BLaER1 treated with 17β-estradiol and CSF1 and Interleukin-3, amounts not matched to agents 10 nM and 100 nM (cell line): ENCODE measurements around the gene SMC1A.

Experiments used
- H3K27ac ChIP-seq, 11 experiments: shearing (Covaris generic); formaldehyde crosslinking; 2 replicates each; pipeline ENCODE4 v1.8.1; 2022
- H3K27me3 ChIP-seq, 11 experiments: shearing (Covaris generic); formaldehyde crosslinking; 2 replicates each; pipeline ENCODE4 v1.8.1; 2022
- H3K36me3 ChIP-seq, 11 experiments: shearing (Covaris generic); formaldehyde crosslinking; 2 replicates each; pipeline ENCODE4 v1.8.1; 2022
- H3K4me1 ChIP-seq, 10 experiments: shearing (Covaris generic); formaldehyde crosslinking; 2 replicates each; pipeline ENCODE4 v1.8.1; 2022
- H3K4me2 ChIP-seq, 11 experiments: shearing (Covaris generic); formaldehyde crosslinking; 2 replicates each; pipeline ENCODE4 v1.8.1; 2022
- H3K4me3 ChIP-seq, 10 experiments: shearing (Covaris generic); formaldehyde crosslinking; 2 replicates each; pipeline ENCODE4 v1.8.1; 2022
- H3K9ac ChIP-seq, 11 experiments: shearing (Covaris generic); formaldehyde crosslinking; 2 replicates each; pipeline ENCODE4 v1.8.1; 2022
- H3K9me3 ChIP-seq, 11 experiments: shearing (Covaris generic); formaldehyde crosslinking; replicated peaks in 1 of 11; 2 replicates each; pipeline ENCODE4 v1.8.1; 2022
- H4K20me1 ChIP-seq, 11 experiments: shearing (Covaris generic); formaldehyde crosslinking; 2 replicates each; pipeline ENCODE4 v1.8.1; 2022
- Cebpa-rat ChIP-seq, 11 experiments: shearing (Covaris generic); IDR thresholded peaks; 2 replicates each; pipeline ENCODE4 v1.8.1; 2022

The SMC1A gene

GRCh38 chrX:53347948-53348347, 74.5 kb downstream of the SMC1A start:
- no peak overlapping the region for H3K4me3 ChIP-seq
- no peak for TF ChIP-seq Cebpa-rat (IDR thresholded peaks at IDR 0.05)
- no peaks in the 10 kb centered on the region for H3K36me3 ChIP-seq
- H4K20me1 ChIP-seq, result no peaks in the 10 kb centered on the region
- peaks cover 19 to 65% (median 49%) of the 10 kb centered on the region in 11 experiments; a peak in 21 of 22 replicates for H3K27me3 ChIP-seq
- no peak overlapping the region for H3K4me2 ChIP-seq
- no peaks in the 10 kb centered on the region for H3K4me1 ChIP-seq
- no peak overlapping the region for H3K9ac ChIP-seq
- H3K27ac ChIP-seq, result no peak overlapping the region
- peaks cover 26 to 47% (median 31%) of the 10 kb centered on the region in 11 experiments for H3K9me3 ChIP-seq

GRCh38 chrX:53340852-53341645, 81.4 kb downstream of the SMC1A start:
- no peak for TF ChIP-seq Cebpa-rat (IDR thresholded peaks at IDR 0.05)
- Histone ChIP-seq H4K20me1 (no peaks in the 10 kb centered on the region; a peak in 1 of 22 replicates), H3K4me3 (no peak overlapping the region)

GRCh38 chrX:53337101-53337500, 85.4 kb downstream of the SMC1A start:
- no peak overlapping the region for H3K9ac ChIP-seq
- no peak overlapping the region for H3K4me3 ChIP-seq
- no peak overlapping the region for H3K27ac ChIP-seq
- peaks cover 0 to 4% (median 0%) of the 10 kb centered on the region in 10 experiments; a peak in 4 of 20 replicates for H3K4me1 ChIP-seq
- no peaks in the 10 kb centered on the region for H3K9me3 ChIP-seq
- H3K27me3 ChIP-seq, result peaks cover 48 to 81% (median 75%) of the 10 kb centered on the region in 11 experiments
- H3K36me3 ChIP-seq, result no peaks in the 10 kb centered on the region
- H4K20me1 ChIP-seq, result peaks cover 0 to 6% (median 0%) of the 10 kb centered on the region in 11 experiments; a peak in 3 of 22 replicates
- no peak for TF ChIP-seq Cebpa-rat (IDR thresholded peaks at IDR 0.05)
- H3K4me2 ChIP-seq, result peak overlapping the region in 3 of 11 experiments; percentile 1 to 20 (median 13); a peak in 1 of 22 replicates

More at GRCh38 chrX:53340852-53341645, 81.4 kb downstream of the SMC1A start:
- Histone ChIP-seq H3K27me3 (peaks cover 17 to 65% (median 56%) of the 10 kb centered on the region in 11 experiments), H3K36me3 (no peaks in the 10 kb centered on the region), H3K4me2 (no peak overlapping the region), H3K9me3 (peaks cover 0 to 12% (median 5%) of the 10 kb centered on the region in 11 experiments; a peak in 11 of 22 replicates), H3K9ac (no peak overlapping the region), H3K27ac (no peak overlapping the region), H3K4me1 (peaks cover 0 to 4% (median 0%) of the 10 kb centered on the region in 10 experiments; a peak in 4 of 20 replicates)

- Histone ChIP-seq H3K9ac (no peak overlapping the region), H3K4me1 (peaks cover 0 to 4% (median 0%) of the 10 kb centered on the region in 10 experiments; a peak in 4 of 20 replicates), H3K9me3 (no peaks in the 10 kb centered on the region), H3K4me3 (no peak overlapping the region), H3K27ac (no peak overlapping the region), H3K36me3 (no peaks in the 10 kb centered on the region), H3K27me3 (peaks cover 57 to 91% (median 83%) of the 10 kb centered on the region in 11 experiments), H4K20me1 (peaks cover 0 to 18% (median 0%) of the 10 kb centered on the region in 11 experiments; a peak in 5 of 22 replicates), H3K4me2 (no peak overlapping the region)
- TF ChIP-seq Cebpa-rat (IDR thresholded peaks at IDR 0.05), result no peak
Measured at GRCh38 chrX:53333853-53334252, 88.6 kb downstream of the SMC1A start.

- H3K9ac ChIP-seq, result no peak overlapping the region
- peaks cover 0 to 18% (median 0%) of the 10 kb centered on the region in 11 experiments; a peak in 5 of 22 replicates for H4K20me1 ChIP-seq
- H3K4me3 ChIP-seq, result no peak overlapping the region
- no peaks in the 10 kb centered on the region for H3K9me3 ChIP-seq
- H3K36me3 ChIP-seq, result no peaks in the 10 kb centered on the region
- no peak overlapping the region for H3K27ac ChIP-seq
- peaks cover 0 to 4% (median 0%) of the 10 kb centered on the region in 10 experiments; a peak in 4 of 20 replicates for H3K4me1 ChIP-seq
- peaks cover 73 to 100% (median 93%) of the 10 kb centered on the region in 11 experiments for H3K27me3 ChIP-seq
- H3K4me2 ChIP-seq, result no peak overlapping the region
- no peak for TF ChIP-seq Cebpa-rat (IDR thresholded peaks at IDR 0.05)
Measured at GRCh38 chrX:53332204-53332603, 90.2 kb downstream of the SMC1A start.

GRCh38 chrX:53330331-53330730, 92.1 kb downstream of the SMC1A start:
- Histone ChIP-seq H3K36me3 (no peaks in the 10 kb centered on the region), H3K9ac (no peak overlapping the region), H3K4me1 (no peaks in the 10 kb centered on the region), H3K9me3 (no peaks in the 10 kb centered on the region), H3K27ac (no peak overlapping the region), H3K4me2 (no peak overlapping the region), H4K20me1 (peaks cover 0 to 18% (median 0%) of the 10 kb centered on the region in 11 experiments; a peak in 5 of 22 replicates), H3K27me3 (peaks cover 92 to 100% (median 100%) of the 10 kb centered on the region in 11 experiments), H3K4me3 (no peak overlapping the region)
- no peak for TF ChIP-seq Cebpa-rat (IDR thresholded peaks at IDR 0.05)

GRCh38 chrX:53324803-53325202, 97.7 kb downstream of the SMC1A start:
- H3K9me3 ChIP-seq, result peaks cover 9 to 29% (median 16%) of the 10 kb centered on the region in 11 experiments; a peak in 18 of 22 replicates
- H3K4me3 ChIP-seq, result no peak overlapping the region
- peaks cover 96 to 100% (median 99%) of the 10 kb centered on the region in 11 experiments for H3K27me3 ChIP-seq
- no peak overlapping the region for H3K9ac ChIP-seq
- H4K20me1 ChIP-seq, result peaks cover 0 to 11% (median 0%) of the 10 kb centered on the region in 11 experiments; a peak in 7 of 22 replicates
- H3K36me3 ChIP-seq, result no peaks in the 10 kb centered on the region
- no peak overlapping the region for H3K4me2 ChIP-seq
- H3K27ac ChIP-seq, result no peak overlapping the region
- no peaks in the 10 kb centered on the region for H3K4me1 ChIP-seq
- TF ChIP-seq Cebpa-rat (IDR thresholded peaks at IDR 0.05), result no peak
